ENCODE measurements around the gene FAM200A.

DNA sequence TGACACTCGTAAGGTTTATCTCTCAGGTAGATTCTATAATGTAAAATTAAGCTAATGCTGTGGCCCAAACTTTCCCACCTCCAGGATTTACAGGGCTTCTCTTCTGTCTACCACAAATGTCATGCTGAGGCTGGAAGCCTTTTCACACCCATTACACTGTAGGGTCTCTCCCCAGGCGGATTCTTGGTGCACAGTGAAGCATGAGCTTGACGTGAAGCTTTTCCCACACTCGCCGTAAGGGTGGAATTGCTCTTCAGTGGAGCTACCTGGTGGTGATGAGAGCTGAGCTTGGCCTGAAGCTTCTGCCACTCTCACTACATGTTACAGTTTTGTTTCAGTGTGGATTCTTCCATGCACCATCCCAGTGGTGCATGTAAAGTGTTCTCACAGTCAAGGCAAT lies 11.4 kb downstream of the FAM200A start:
- TF ChIP-seq, protein P1, sequence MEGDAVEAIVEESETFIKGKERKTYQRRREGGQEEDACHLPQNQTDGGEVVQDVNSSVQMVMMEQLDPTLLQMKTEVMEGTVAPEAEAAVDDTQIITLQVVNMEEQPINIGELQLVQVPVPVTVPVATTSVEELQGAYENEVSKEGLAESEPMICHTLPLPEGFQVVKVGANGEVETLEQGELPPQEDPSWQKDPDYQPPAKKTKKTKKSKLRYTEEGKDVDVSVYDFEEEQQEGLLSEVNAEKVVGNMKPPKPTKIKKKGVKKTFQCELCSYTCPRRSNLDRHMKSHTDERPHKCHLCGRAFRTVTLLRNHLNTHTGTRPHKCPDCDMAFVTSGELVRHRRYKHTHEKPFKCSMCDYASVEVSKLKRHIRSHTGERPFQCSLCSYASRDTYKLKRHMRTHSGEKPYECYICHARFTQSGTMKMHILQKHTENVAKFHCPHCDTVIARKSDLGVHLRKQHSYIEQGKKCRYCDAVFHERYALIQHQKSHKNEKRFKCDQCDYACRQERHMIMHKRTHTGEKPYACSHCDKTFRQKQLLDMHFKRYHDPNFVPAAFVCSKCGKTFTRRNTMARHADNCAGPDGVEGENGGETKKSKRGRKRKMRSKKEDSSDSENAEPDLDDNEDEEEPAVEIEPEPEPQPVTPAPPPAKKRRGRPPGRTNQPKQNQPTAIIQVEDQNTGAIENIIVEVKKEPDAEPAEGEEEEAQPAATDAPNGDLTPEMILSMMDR (IDR thresholded peaks at IDR 0.05): no peak
- TF ChIP-seq POLR2A (IDR thresholded peaks at IDR 0.05): no peak

All from uterus (tissue), 2 donors.